NCI-H774 (cell line): ENCODE results near the gene PPP1R12B.
"Not testable (repeated sequence)": the region's sequence is repeated elsewhere in the genome, so short reads cannot be mapped to it uniquely, and the experiment has no call there.

Experiments
- DNase-seq: peaks from one replicate; lab custom pipeline; 2025; lab: John Stamatoyannopoulos, UW

The PPP1R12B gene

DNA sequence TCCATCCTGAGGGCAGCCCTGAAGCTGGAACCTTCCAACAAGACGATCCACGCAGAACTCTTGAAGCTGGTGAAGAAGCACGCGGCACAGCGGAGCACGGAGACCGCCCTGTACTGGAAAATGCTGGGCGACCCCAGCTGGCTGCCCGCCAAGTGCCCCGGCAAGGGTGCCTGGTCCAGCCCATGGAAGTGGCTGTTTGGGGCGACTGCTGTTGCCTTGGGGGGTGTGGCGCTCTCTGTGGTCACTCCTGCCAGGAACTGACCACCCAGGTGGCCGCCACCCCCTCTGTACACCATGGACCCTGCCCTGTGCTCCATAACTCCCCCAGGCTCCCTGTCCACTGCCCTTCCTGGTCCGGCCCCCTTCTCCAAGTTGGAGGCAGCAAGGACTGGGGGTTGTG, 90.8 kb downstream of the PPP1R12B start:
- no peak for DNase-seq

GRCh38 chr1:202448140-202448539, 99.6 kb downstream of the PPP1R12B start:
- DNase-seq = not testable (repeated sequence)

DNA sequence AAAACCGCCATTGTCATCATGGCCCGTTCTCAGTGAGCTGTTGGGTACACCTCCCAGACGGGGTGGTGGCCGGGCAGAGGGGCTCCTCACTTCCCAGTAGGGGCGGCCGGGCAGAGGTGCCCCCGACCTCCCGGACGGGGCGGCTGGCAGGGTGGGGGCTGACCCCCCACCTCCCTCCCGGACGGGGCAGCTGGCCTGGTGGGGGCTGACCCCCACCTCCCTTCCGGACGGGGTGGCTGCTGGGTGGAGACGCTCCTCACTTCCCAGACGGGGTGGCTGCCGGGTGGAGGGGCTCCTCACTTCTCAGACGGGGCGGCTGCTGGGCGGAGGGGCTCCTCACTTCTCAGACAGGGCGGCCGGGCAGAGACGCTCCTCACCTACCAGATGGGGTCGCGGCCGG, 103.1 kb downstream of the PPP1R12B start:
- DNase-seq = not testable (repeated sequence)

DNA sequence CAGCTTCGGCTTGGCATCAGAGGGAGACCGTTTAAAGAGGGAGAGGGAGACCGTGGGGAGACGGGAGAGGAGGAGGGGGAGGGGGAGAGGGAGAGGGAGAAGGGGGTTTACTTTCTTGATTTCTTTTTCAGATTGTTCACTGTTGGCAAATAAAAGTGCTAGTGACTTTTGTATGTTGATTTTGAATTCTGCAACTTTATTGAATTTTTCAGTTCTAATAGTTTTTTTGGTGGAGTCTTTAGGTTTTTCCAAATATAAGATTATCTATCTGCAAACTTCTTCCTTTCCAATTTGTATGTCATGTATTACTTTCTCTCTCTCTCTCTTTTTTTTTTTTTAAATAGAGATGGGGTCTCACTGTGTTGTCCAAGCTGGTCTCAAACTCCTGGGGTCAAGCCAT, 104.0 kb downstream of the PPP1R12B start:
- no peak for DNase-seq

DNA sequence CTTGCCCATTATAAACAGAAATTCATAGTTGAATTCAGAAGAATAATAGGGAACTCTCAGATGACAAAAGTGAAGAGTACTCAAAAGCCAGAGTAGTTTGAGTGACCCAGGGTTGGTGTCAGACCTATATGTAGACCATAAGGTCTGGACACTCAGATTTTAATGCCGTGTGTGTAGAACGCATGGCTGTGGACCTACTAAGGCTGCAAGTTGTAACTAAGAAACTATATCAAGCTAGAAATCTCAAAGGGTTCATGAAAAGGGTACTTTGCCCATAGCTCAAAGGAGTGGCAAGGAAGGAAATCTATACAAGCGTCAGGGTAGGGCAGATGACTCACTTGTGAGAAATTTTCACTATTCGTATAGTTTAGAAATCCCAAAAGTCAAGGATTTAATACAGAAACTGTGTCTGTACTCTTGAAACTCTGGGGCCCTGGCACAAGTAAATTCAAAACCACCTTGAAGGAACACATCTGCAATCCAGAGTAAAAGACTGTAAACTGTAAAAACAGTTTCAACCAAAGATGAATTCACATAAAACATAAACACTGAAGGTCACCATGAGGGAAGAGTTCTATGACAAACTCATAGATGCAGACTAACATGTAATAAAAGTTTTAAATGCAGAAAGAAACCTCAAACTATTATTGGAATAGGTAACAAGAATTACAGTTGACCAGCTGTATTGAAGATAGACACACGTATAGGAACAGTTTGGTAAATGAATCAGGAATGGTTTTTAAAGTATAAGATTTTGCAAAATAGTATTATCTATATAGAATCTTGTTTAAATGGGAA, 108.1 kb downstream of the PPP1R12B start:
- DNase-seq = not testable (repeated sequence)

- not testable (repeated sequence) for DNase-seq
These were observed 110.2 kb downstream of the PPP1R12B start for GRCh38 chr1:202458651-202459050.

- DNase-seq = not testable (repeated sequence)
These were observed 111.1 kb downstream of the PPP1R12B start for GRCh38 chr1:202459470-202460142.

- DNase-seq = not testable (repeated sequence)
These were observed 111.6 kb downstream of the PPP1R12B start for GRCh38 chr1:202460143-202460495.

DNA sequence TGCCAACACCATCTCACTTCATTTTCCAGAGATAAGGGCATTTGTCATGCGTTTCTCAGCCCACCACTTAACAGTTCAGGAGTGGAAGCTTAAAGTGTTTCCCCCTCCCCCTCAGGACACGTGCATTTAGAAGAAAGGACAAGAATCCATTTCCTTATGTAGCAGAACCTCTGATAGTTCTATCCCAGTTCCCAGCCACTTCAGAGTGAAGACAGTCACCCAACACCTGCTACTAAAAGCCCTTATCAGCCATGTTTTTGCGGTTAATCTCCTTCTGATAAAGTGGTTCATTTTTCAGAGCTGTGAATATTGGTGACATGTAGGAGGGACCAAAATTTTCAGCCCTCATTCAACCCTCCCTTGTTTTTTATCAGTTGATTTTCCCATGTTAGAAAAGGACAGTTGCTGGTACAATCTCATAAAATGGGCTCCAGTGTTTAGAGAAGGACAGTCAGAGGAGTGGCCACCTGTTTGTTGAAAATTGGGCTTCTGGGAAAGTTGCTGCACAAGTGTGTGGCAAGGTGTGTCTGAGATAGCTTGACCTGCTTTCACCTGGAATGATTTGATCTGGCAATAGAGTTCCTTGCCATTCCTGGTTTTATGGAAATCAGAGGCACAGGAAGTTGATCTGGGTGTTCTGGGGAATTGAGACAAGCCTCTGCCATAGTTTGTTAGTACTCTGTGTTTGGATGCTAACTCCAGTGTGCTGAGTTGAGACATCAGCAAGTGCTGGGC, 114.0 kb downstream of the PPP1R12B start:
- no peak for DNase-seq

DNA sequence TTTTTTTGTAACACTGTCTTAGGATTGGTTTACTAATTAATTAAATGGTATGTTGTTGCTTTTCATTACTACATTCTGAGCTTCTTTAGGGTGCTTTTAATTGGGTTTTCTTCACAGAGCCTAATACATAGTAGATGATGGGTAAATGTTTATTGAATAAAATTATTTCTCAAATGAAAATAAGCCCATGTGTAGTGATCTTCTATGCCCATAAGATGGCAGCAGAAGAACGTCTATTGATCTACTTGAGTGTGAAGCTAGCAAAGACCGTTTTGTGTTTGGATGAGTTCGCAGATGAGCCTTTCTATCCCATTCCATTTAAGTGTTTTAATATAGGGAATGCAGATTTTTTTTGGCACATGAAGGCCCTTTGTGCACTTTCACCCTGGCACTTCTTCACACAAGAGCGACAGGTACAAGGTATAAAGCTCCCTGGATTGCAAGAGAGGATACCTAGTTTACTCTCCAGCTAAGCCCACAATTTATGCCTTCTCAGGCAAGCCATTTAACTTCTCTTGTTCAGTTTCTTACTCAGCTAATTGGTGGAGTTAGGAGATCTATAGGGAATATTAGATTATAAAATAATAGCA, 115.7 kb downstream of the PPP1R12B start:
- DNase-seq = peak; percentile 11

GRCh38 chr1:202465644-202466270, 117.3 kb downstream of the PPP1R12B start:
- not testable (repeated sequence) for DNase-seq

- not testable (repeated sequence) for DNase-seq
These were observed 117.8 kb downstream of the PPP1R12B start for GRCh38 chr1:202466339-202466738.

DNA sequence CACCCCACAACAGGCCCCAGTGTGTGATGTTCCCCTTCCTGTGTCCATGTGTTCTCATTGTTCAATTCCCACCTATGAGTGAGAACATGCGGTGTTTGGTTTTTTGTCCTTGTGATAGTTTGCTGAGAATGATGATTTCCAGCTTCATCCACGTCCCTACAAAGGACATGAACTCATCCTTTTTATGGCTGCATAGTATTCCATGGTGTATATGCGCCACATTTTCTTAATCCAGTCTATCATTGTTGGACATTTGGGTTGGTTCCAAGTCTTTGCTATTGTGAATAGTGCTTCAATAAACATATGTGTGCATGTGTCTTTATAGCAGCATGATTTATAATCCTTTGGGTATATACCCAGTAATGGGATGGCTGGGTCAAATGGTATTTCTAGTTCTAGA, 118.9 kb downstream of the PPP1R12B start:
- DNase-seq = not testable (repeated sequence)

DNA sequence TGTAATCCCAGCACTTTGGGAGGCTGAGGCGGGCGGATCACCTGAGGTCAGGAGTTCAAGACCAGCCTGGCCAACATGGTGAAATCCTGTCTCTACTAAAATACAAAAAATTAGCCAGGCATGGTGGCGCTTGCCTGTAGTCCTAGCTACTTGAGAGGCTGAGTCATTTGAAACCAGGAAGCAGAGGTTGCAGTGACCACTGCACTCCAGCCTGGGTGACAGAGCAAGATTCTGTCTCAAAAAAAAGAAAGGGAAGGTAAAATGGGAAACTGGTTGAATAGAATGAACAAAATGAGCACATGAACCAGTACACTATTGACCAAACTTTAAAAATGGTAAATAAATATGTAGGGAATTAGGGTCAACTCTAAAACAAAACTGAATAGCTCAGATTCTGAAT, 120.2 kb downstream of the PPP1R12B start:
- DNase-seq = not testable (repeated sequence)

DNA sequence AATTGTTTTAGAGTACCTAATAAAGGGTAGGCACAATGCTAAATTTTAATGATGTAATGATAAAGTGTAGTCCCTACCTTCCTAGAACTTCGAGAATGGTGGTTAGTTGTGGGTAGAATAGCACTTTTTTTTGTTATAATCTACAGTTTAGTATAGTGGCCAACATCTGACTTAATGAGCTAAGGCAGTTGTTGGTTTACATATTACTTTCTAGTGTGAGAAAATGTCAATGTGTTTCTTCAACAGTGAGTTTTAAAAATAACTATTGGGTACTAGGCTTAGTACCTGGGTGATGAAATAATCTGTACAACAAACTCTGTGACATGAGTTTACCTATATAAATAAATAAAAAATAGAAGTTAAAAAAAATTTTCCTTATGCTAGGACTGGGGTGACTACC, 120.6 kb downstream of the PPP1R12B start:
- not testable (repeated sequence) for DNase-seq

GRCh38 chr1:202471246-202471645, 122.7 kb downstream of the PPP1R12B start:
- DNase-seq = no peak

DNA sequence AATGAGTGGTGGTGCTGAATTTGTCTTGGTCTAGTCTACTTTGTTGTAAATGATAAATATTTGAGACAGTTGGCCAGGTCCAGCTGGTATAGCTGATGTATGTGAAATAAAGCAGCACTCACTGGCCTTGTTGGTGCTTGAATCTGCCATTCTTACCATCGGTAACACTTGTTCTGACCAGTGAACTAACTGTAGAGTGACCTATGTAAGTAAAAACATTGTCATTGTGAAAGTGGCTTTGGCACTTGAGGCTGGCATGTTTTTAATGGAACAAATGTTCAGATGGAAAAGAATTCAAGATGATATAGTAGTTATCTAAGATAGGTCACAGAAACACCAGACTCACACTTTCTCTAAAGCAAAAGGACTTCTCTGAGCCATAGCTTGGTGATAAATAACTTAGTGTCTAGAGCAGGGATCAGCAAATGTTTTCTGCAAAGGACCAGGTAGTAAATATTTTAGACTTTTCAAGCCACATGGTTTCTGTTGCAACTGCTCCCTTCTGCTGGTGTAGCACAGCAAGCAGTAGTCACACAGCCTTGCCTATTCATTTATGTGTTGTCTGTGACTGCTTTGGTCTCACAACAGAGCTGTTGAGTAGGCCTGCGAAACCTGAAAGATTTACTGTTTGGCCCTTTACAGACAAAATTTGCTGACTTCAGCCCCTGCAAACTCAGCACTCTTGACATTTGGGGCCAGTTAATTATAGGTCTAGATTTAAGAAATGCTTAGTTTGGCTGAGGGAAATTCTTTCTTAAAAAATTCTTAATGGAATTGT, 124.0 kb downstream of the PPP1R12B start:
- not testable (repeated sequence) for DNase-seq

DNA sequence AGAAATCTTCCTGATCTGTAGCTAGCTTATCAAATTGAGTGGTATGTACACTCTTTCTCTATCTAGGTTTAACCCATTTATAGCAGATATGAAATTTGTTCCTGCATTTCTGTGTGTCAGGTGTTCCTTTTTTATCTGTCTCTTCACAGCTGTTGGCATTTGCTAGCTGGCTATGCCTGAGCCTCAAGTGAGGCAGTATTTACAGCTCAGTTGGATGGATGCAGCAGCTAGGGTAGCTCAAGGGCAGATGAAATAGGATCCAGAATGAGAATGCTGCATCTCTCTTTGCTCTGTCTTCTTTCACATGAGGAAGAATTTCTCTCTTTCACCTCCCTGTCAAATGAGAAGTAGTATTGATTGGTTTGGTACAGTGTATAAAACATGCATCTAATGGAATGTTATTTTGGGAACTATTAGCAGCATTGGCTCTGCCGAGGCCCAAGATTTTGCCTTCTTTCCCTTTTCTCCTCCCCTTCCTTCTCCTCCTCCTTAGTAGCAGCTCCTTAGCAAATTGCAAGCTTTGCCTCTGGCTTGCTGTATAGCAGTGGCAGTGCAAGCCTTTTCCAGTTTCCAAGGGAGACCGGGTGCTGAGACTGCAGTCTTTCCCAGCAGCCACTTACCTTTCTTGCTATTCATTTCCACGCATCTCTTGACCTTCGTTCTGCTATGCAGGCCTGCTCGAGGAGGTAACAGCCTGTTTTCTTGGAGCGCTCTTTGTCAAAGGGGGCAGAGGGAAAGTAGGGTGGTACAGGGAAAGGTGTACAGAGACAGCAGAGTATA, 125.0 kb downstream of the PPP1R12B start:
- not testable (repeated sequence) for DNase-seq

- DNase-seq = not testable (repeated sequence)
These were observed 131.2 kb downstream of the PPP1R12B start for GRCh38 chr1:202479661-202480060.

GRCh38 chr1:202480640-202481039, 132.1 kb downstream of the PPP1R12B start:
- DNase-seq = not testable (repeated sequence)
